GM13977 (cell line): ENCODE data around the gene ENKUR.

ENCODE experiments used
- DNase-seq: peaks from one replicate; pipeline ENCODE4 v3.0.0; 2012; ENCODE audit warnings: low spot score
- CTCF ChIP-seq: IDR thresholded peaks from 2 replicates; pipeline ENCODE4 v1.5.1; 2012; ENCODE audit warnings: mild to moderate bottlenecking, control low read depth; ENCODE audit not compliant: insufficient read depth; ENCODE audit errors: extremely low read depth, missing control alignments
- in situ Hi-C: fragments of 300-500 bp; cut with MboI; formaldehyde crosslinking; loops from one replicate; pipeline ENCODE4 v1.12.0; 2022; ENCODE audit warnings: low sequenced_read_pairs, low pct_unique_long_range_greater_than_20kb, mixed read lengths, inconsistent platforms; ENCODE audit not compliant: unreplicated experiment

The ENKUR gene

DNA sequence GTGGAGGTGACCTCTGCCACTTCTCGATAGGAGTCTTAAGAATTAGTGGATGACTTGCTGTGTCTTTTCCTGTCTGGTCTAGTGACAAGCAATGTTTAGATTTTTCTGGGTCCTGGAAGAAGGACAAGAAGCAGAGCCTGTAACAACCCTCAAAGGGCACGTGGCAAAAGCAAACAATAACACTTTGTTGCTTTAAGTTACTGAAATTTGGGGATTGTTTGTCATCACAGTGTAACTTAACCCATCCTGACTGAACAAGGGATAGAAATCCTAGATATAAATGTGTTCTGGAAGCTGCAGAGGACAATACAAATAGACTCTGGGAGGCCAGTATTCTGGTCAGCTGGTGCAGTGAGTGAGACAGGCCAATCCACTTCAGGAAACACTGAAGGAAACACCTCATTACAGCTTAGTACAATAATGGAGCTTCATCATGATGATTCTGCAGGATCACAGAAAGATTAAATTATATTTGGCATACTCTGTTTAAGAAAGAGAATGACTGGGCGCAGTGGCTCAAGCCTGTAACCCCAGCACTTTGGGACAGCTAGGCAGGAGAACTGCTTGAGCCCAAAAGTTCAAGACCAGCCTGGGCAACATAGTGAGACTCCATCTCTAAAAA is 23.3 kb downstream of the ENKUR start:
- DNase-seq: no peak

GRCh38 chr10:24991298-24991697 is 24.7 kb downstream of the ENKUR start:
- in situ Hi-C loops: no loop called here
- no peak for DNase-seq
- TF ChIP-seq CTCF: no peak

More for the DNA sequence above, 23.3 kb downstream of the ENKUR start:
- in situ Hi-C loops: no loop called here
- TF ChIP-seq CTCF: no peak

GRCh38 chr10:24989867-24990266 is 26.1 kb downstream of the ENKUR start:
- no peak for TF ChIP-seq CTCF
- DNase-seq: no peak
- in situ Hi-C loops: no loop called here

DNA sequence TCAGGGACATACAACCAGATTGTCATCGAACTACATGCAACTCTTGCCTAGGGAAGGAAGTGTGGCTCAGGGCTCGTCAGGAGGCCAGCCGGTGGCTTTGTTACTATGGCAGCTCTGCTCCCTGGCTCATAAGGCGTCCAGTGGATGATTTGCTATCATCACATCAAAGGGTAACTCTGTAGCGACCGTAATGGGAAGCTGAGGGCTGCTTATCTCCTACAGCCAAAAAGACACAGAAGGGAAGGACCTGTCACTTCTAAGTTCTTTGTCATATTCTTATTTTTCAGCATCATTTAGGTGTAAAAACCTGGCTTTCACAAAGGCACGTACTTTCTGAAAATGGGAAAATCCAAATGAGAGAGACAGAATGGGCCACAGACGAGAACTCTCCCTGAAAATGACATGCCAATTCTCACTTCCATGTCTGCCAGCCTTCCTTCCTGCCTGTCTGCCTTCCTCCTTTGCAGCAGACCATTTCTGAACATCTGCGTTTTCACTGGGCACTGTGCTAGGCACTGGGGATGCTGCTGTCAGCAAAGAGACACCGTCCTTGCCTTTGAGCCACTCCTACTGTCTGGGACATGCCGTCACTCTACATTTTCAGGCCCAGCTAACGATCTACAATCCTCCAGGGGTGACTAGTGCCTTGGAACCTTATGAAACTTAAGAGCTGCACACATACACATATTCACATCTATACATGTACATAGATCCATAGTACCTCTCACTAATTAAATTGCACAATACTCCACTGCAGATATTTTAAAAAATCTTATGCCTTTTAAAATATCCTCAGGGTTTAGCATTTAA is 26.9 kb downstream of the ENKUR start:
- TF ChIP-seq CTCF: no peak
- DNase-seq: no peak
- in situ Hi-C loops: no loop called here

GRCh38 chr10:24984906-24985305 is 31.1 kb downstream of the ENKUR start:
- DNase-seq: no peak
- in situ Hi-C loops: no loop called here
- TF ChIP-seq CTCF: no peak

DNA sequence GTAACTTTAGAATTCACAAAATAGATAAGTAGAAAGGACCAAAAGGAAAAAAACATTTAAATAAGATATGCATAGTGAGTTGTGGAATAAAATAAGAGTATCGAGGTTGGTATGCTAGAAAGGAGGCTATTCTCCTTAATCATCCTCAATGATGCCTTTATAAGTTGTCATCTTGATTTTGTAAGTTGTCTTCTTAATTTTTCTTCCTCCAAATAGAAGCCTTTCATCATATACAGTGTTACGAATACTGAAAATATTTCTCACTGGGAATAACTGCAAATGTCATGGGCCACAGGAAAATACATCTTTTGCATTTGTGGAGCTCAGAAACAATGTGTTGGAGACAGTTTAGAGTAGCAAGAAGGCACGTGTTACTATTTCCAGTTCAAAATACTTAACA is 32.0 kb downstream of the ENKUR start:
- in situ Hi-C loops: no loop called here
- TF ChIP-seq CTCF: no peak
- DNase-seq: no peak
